SHP77 treated with DMSO at 0.1 percent for 48 hours (cell line): ENCODE results near the gene MALL.
"Not testable (repeated sequence)": the region's sequence is repeated elsewhere in the genome, so short reads cannot be mapped to it uniquely, and the experiment has no call there.

Experiments
- DNase-seq: peaks from one replicate; lab custom pipeline; 2025; lab: John Stamatoyannopoulos, UW

Gene MALL

GRCh38 chr2:110120171-110121051 lies 4.8 kb upstream of the MALL start:
- DNase-seq = no peak

DNA sequence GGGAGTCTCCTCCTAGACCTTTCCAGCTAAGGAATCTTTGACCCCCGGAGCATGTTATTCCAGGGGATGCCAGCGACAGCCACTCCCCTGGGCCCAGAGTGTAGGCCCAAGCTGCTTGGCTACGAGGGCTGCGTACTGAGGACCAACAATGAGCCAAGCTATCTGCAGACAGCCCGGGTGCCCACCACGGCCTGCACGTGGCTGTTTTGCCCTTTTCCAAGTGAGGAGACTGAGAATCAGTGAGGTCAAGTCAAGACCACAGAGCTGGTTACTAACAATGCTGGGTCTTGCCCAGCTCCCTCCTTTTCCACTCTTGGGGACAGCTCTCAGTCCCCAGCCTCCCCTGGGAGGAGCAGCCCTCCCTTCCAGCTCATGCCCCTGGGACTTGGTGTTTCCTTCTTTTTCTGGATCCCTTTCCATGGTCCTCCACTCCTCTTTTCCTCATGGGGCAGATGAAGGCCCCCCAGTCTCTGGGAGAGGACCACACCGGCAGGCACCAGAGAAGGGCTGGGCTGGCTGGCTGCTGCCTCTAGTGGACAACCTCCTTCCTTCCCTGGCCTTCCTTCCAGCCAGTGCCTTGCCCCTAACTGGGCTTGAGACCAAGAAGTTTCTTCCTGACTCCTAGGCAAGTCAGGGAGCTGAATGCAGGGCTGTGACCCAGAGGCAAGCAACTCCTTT lies 550 bp upstream of the MALL start:
- DNase-seq = no peak

DNA sequence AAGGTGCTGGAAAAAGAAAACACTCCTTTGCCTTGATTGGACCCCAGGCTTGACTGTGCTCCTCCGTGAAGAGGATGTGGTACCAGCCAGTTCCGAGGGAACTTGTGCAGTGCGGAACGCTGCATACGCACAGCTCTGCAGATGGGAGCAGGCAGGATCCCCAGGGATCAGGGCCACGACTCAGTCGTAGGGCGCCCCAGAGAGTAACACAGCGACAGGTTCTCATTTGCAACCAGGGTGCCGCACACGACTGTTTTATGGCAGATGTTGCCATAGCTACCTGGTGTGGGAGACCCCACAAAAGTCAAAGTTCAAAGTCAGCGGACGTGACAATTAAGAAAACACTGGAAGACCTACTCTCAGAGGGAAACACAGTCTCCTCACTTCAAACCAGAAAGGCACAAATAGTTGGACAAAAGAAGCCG lies 779 bp downstream of the MALL start:
- no peak for DNase-seq

- peak; percentile 51 for DNase-seq
These were observed 1.5 kb downstream of the MALL start for GRCh38 chr2:110113961-110114591.

DNA sequence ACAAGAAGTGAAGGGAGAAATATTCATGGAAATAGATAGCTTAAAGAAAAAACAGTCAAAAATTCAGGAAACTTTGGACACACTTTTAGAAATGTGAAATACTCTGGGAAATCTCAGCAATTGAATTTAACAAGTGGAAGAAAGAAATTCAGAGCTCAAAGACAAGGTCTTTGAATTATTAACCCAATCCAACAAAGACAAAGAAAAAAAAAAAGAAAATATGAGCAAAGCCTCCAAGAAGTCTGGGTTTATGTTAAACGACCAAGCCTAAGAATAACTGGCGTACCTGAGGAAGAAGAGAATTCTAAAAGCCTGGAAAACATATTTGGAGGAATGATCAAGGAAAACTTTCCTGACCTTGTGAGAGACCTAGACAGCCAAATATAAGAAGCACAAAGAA lies 7.3 kb downstream of the MALL start:
- not testable (repeated sequence) for DNase-seq

GRCh38 chr2:110107092-110108079 lies 8.2 kb downstream of the MALL start:
- DNase-seq = no peak

DNA sequence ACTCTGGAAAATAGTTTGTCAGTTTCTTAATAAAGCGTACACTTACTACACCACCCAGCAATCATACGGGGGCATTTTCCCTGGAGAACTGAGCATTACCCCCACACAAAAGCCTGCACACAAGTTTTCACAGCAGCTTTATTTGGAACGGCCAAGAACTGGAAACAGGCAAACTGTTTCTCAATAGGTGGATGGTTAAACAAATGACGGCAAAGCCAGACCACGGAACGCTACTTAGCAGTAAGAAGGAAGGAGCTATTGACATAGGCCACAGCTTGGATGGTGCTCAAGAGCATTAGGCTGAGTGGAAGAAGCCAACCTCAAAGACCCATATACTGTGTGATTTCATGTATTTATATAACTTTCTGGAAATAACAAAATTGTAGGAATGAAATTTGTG lies 9.0 kb downstream of the MALL start:
- DNase-seq = no peak

DNA sequence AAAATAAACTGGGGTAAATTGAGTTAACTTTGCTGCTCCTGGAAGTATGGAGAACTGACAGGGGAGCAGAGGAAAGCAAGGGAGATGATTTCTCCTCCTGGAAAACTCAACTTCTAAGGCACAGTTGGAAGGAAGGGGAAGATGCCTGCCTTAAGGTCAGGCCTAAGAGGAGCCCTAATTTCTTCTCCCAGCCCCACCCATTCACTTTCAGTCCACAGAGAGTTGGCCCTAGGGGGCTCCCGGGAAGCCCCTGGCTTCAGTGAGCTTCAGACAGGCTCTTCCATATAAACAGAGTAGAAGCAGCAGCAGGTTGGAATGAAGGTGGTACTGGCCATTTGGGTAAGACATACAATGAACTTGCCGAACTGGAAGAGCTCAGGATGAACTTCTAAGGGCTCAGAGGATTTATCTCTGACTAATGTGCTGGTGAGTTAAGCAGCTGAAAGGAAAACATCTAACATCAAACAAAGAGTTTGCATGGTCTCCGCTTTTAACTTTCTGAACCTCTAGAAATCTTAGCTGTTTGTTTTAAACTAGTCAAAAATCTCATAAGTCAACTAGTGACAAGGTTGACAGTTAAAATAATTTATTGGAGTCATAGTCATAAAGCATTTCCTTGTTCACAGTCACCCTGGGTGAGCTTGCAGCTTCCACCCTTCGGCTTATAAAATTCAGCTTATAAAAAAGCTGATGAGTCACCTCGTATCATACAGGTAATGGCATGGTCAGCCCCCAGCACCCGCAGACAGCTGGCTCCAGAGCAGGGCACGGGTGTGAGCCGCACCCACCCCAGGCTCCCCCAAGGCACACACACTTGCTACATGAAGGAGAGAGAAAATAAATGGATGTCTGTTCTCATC lies 9.8 kb downstream of the MALL start:
- DNase-seq = peak; percentile 35

DNA sequence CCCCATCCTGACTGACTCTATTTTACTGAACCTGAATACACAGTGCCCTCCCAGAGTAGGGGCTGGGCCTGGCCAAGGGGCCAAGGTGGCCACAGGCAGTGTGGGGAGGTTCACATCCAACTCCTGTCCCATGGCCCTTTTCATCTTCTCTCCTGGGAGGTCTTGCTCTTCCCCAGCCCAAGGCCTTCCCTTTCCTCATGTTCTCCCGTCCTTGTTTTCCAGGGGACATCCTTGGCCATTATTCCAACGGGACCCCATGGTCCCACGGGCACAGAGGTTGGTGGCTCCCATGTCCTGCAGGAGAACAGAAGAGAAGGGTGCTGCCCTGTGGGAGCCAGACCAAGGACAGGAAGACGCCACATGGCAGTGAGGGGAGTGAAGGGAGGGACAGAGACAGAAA lies 10.4 kb downstream of the MALL start:
- DNase-seq = no peak

GRCh38 chr2:110104025-110104771 lies 11.4 kb downstream of the MALL start:
- peak; percentile 76 for DNase-seq

- DNase-seq = no peak
These were observed 12.3 kb downstream of the MALL start for GRCh38 chr2:110103061-110103961.

DNA sequence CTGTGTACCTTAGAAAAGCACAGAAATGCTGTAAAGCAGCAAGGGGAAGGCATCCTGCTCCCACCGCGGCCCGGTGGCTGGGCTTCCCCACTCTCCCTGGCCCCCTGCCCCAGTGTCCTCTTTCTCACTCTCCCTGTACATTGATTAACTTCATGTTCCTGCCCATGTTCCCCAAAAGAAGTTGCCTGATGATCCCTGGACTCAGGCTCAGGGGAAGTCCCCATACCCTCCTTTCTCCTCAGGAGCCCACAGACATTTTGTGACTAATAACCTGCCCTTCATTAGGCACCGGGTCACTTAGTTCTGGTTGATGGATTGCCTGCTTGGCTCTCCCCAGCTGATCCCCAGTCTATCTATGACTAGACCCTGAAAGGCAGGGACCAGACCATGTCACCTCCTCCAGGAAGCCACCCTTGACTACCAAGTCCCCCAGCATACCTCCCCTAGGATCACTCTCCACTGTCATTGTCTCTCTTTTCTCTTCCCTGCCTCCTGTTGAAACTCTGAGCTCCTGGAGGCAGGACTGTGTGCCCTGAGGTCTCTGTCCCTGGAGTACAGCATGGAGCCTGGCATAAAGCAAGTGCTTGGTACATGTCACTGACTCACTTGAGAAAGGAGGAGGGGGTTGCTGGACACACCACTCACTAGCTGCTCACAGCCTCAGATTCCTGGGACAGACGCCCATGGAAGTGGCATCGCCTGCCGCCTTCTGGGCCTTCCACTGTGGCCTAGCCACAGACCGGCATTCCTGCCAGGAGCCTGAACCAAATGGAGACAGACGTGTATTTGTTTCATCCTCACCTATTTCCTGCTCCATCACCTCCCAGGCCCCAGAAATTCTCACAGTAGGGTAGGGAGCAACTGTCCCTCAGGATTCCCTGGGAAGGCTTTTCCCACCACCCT lies 13.5 kb downstream of the MALL start:
- DNase-seq = no peak

DNA sequence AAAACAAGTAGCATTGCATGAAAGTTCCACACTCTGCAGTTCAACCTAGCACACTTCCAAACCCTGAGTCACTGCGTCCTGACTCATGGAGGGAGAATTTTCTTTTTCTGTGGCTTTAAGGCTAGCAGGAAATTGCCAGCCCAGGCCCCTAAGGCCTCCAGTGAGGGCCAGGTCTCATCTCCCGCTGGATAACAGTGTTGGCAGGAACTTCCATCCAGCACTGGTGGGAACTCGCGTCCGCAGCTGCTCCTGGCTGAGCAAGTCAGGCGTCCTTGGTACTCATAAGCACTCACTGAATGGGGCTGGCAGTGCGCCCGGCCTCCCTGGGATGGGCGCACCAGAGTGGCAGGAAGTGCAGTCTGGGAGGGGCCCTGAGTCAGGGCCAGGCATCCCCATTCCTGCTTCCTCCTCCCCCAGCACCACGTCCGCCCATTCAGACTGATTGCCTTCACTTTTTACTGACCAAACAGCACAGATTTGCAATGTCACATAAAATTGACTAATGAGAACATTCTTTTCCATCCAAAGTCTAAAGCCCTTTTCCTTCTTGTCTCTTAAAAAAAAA lies 14.3 kb downstream of the MALL start:
- DNase-seq = peak; percentile 87

- not testable (repeated sequence) for DNase-seq
These were observed 14.7 kb downstream of the MALL start for GRCh38 chr2:110100880-110101279.

DNA sequence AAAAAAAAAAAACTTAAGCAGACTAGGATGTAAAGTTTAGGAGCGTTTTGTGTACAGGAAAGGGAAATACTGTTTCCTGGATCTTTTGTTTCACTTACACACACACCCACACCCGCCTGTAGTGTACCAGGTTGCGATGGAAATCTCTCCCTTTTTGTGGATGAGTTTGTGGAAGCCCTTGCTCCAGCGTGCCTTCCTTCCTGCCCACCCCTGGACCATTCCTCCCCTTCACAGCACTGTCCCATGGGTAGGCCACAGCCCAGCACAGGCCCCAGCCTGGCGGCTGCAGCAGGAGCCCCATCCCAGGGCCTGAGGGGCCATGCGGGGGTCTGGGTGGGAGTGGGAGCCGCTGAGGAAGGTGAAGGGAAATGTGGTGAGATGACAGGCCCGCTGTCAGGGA lies 15.1 kb downstream of the MALL start:
- DNase-seq = no peak

GRCh38 chr2:110099471-110100225 lies 16.0 kb downstream of the MALL start:
- no peak for DNase-seq

DNA sequence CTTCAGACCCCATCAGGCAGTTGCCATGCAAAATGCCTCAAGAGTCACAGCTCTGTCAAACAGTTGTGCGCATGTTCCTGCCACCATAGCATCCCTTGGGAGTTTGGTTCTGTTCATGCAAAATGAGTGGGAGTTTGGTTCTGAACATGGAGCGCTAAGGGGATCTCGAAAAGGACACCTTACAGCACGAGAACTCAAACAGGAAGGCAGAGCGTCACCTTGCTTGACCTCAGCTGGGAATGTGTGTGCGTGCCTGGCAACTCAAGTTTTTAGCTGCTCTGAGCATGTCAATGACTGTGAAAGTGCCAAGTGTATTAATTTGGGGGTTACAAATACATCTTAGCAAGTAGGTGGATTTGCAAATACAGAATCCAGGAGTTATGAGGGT lies 16.6 kb downstream of the MALL start:
- DNase-seq = no peak
